Keratinocyte (primary cell): Measurements from ENCODE around the gene TXLNB.

Source experiments
- CTCF ChIP-seq, 3 experiments: IDR thresholded peaks in 1 of 3; conservative IDR thresholded peaks in 1 of 3; optimal IDR thresholded peaks in 1 of 3; 2 replicates in 2 of 3; 3 replicates in 1 of 3; pipeline versions ENCODE3 to v1.5.1; 2011; ENCODE audit warnings: low read length in 3 of 3, mild to moderate bottlenecking in 3 of 3, moderate library complexity in 2 of 3, control low read depth in 1 of 3, inconsistent platforms in 1 of 3; ENCODE audit not compliant: insufficient read depth in 2 of 3; ENCODE audit errors: extremely low read depth in 1 of 3
- EZH2 ChIP-seq: IDR thresholded peaks from one replicate; pipeline ENCODE4 v1.6.1; 2012; ENCODE audit warnings: inconsistent platforms, mild to moderate bottlenecking, low read length, moderate library complexity

- no peak for TF ChIP-seq CTCF (optimal IDR thresholded peaks at IDR 0.05 in 1 of 3, IDR thresholded peaks at IDR 0.05 in 1 of 3, conservative IDR thresholded peaks at IDR 0.05 in 1 of 3; ENCODE audit: extremely low read depth in 1 of 3, insufficient read depth in 2 of 3, low read length in 3 of 3)
- no peak for TF ChIP-seq EZH2
Measured at GRCh38 chr6:139334806-139335446, 43.1 kb upstream of the TXLNB start.
